ENCODE data around the gene GBF1. TPM values are rescaled to one million over a fixed set of nuclear protein-coding genes. Genes with fewer than 3 reads are reported as not detected.

The GBF1 gene
- total and polyA plus RNA-seq, 7 donors: 14.1 to 47.1 (median 40.8) TPM

DNA sequence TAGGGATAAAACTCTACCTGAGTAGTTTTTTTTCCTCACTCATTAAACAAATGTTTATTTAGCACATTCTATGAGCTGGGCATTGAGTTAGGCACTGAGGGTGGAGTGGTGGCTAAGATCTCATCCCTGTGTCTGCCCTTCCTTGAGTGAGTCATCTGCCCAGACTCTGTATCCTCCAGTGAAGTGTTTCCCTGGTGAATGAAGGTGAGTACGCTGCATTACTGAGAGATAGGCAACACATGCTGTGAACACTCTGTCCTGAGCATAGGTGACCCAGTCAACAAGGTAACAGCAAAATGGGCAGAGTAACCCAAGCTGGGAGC is 9.8 kb upstream of the GBF1 start:
- Histone ChIP-seq H3K4me3 (no peak overlapping the region), H3K4me1 (peaks cover 34% of the 10 kb centered on the region), H3K27ac (no peak overlapping the region), H3K36me3 (ENCODE audit: insufficient read depth in 1 of 2, low read depth in 1 of 2) (no peaks in the 10 kb centered on the region), H3K27me3 (ENCODE audit: insufficient read depth in 3 of 3, low read length in 2 of 3) (peaks cover 0 to 7% (median 0%) of the 10 kb centered on the region in 3 donors), H3K9me3 (no peaks in the 10 kb centered on the region)
- DNase-seq: no peak
- TF ChIP-seq, protein P1, sequence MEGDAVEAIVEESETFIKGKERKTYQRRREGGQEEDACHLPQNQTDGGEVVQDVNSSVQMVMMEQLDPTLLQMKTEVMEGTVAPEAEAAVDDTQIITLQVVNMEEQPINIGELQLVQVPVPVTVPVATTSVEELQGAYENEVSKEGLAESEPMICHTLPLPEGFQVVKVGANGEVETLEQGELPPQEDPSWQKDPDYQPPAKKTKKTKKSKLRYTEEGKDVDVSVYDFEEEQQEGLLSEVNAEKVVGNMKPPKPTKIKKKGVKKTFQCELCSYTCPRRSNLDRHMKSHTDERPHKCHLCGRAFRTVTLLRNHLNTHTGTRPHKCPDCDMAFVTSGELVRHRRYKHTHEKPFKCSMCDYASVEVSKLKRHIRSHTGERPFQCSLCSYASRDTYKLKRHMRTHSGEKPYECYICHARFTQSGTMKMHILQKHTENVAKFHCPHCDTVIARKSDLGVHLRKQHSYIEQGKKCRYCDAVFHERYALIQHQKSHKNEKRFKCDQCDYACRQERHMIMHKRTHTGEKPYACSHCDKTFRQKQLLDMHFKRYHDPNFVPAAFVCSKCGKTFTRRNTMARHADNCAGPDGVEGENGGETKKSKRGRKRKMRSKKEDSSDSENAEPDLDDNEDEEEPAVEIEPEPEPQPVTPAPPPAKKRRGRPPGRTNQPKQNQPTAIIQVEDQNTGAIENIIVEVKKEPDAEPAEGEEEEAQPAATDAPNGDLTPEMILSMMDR (IDR thresholded peaks at IDR 0.05): no peak
- peak; percentile 27 to 52 (median 46) for ATAC-seq
- 74 to 91% (median 76%) methylated on average over 1 of the region's 1 CpG for WGBS, 3 donors
- intact Hi-C loops (cut with DNase I): no loop called here

DNA sequence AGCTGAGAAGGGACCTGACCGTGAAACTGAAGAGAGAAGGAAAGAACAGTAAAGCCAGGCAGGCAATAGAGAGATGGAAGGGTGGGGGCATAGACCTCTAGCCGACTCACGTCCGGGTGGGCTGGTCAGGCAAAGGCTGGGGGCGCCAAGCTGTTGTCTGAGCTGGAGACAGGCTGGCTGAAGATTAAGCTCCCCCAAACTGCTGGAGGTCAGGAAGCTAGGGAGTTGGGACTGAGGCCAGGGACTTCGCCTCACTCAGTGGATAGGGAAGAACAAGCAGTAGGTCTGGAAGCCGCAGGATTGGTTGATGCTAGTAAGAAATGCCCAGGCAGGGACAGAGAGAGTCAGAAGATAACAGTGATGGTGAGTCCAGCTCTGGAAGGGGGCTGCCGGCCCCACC is 9.3 kb upstream of the GBF1 start:
- Histone ChIP-seq H3K9me3 (no peaks in the 10 kb centered on the region), H3K4me3 (no peak overlapping the region), H3K36me3 (ENCODE audit: insufficient read depth in 1 of 2, low read depth in 1 of 2) (no peaks in the 10 kb centered on the region), H3K27me3 (ENCODE audit: insufficient read depth in 3 of 3, low read length in 2 of 3) (peaks cover 0 to 7% (median 0%) of the 10 kb centered on the region in 3 donors), H3K27ac (no peak overlapping the region), H3K4me1 (peaks cover 37% of the 10 kb centered on the region)
- ATAC-seq: no peak
- WGBS, 3 donors: 45 to 58% (median 48%) methylated on average over 8 of the region's 8 CpGs
- TF ChIP-seq, protein P1 (IDR thresholded peaks at IDR 0.05): no peak
- no peak for DNase-seq
- intact Hi-C loops (cut with DNase I): no loop called here

DNA sequence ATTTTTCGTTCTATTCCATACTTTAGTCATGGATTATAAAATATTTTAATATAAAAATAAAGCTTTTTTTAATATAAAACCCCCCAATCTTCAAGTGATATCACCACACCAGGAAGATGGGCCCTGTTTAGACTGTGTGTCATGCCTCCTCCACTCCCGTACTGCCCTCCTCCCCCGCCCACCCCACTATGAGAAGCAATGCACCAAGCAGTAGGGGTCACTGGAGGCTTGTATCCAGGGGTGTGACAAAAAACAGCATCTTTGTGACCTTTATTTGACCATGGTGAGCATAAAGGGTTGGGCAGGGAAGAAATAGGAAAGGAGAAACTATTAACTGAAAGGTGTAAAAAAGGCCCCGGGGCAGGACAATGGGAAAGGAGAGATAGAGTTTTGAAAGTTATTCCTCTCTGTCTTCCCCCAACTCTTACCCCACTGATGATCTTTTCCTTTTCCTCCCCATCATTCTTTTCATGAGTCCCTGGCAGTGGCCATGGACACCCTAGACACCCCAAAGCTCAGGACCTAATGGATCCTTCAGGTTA is 7.5 kb upstream of the GBF1 start:
- no peak overlapping the region for H3K4me3 ChIP-seq
- ATAC-seq (no peak), DNase-seq (no peak)
- TF ChIP-seq, protein P1 (IDR thresholded peaks at IDR 0.05): no peak
- no peaks in the 10 kb centered on the region for H3K36me3 ChIP-seq (ENCODE audit: insufficient read depth in 1 of 2, low read depth in 1 of 2)
- H3K27ac ChIP-seq: no peak overlapping the region
- H3K4me1 ChIP-seq: peaks cover 47% of the 10 kb centered on the region
- intact Hi-C loops (cut with DNase I): no loop called here
- H3K27me3 ChIP-seq (ENCODE audit: insufficient read depth in 3 of 3, low read length in 2 of 3): no peaks in the 10 kb centered on the region
- WGBS, 3 donors: 30 to 52% (median 44%) methylated on average over 4 of the region's 4 CpGs
- no peaks in the 10 kb centered on the region for H3K9me3 ChIP-seq

GRCh38 chr10:102240467-102241031 is 4.8 kb upstream of the GBF1 start:
- DNase-seq (peak; percentile 44 to 70), ATAC-seq (peak in 3 of 4 donors; percentile 24 to 42 (median 25))
- Histone ChIP-seq H3K9me3 (no peaks in the 10 kb centered on the region), H3K4me1 (peaks cover 45% of the 10 kb centered on the region), H3K4me3 (peak overlapping the region; percentile 87), H3K27ac (peak overlapping the region; percentile 90), H3K27me3 (ENCODE audit: insufficient read depth in 3 of 3, low read length in 2 of 3) (no peaks in the 10 kb centered on the region), H3K36me3 (ENCODE audit: insufficient read depth in 1 of 2, low read depth in 1 of 2) (no peaks in the 10 kb centered on the region)
- TF ChIP-seq, protein P1 (IDR thresholded peaks at IDR 0.05): no peak
- WGBS, 3 donors: 7 to 11% (median 10%) methylated on average over 32 to 39 of the region's 39 CpGs
- intact Hi-C loops (cut with DNase I): loop anchor here in 1 of 2 donors (10.0 kb wide), 1 partner anchor 54 kb away; no protein-coding TSS in a partner anchor

All from psoas muscle (tissue), 8 donors.